ENCODE measurements around the gene SDC1. TPM values are rescaled to one million over a fixed set of nuclear protein-coding genes. Genes with fewer than 3 reads are reported as not detected.

Gene SDC1
- total RNA-seq, 1 experiment from 2014 or later, result 22.3 TPM

DNA sequence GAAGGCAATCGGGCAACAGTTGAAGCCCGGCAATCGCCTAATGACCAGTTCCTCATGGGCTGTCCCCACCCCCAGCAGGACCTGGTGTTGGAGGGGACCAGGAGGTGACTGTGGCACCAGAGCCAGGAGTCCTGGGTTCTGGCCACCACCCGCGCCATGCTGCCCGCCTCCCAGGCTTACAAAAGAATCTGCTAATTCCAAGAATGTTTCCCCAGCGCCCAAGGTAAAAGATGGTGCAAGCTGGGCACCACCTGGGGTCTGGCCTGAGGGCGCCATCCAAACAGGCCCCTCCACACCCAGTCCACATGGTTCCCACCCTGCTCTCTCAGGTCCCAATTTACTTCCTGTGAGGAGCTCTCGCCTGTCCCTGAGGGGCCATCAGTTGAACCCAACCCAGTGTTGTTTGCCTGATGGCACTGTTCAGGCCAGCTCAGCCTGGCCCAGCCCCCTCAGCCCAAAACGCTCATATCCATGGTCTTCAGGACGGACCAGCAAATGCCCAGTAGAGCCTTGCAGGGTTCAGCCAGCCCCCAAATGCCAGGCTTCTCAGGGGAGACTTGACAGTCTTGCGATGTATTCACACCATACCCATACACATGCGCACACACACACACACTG, 5.1 kb downstream of the SDC1 start:
- H3K4me3 Mint-ChIP-seq, result no peak overlapping the region
- no peak for DNase-seq
- TF ChIP-seq, protein P1, sequence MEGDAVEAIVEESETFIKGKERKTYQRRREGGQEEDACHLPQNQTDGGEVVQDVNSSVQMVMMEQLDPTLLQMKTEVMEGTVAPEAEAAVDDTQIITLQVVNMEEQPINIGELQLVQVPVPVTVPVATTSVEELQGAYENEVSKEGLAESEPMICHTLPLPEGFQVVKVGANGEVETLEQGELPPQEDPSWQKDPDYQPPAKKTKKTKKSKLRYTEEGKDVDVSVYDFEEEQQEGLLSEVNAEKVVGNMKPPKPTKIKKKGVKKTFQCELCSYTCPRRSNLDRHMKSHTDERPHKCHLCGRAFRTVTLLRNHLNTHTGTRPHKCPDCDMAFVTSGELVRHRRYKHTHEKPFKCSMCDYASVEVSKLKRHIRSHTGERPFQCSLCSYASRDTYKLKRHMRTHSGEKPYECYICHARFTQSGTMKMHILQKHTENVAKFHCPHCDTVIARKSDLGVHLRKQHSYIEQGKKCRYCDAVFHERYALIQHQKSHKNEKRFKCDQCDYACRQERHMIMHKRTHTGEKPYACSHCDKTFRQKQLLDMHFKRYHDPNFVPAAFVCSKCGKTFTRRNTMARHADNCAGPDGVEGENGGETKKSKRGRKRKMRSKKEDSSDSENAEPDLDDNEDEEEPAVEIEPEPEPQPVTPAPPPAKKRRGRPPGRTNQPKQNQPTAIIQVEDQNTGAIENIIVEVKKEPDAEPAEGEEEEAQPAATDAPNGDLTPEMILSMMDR (conservative IDR thresholded peaks at IDR 0.05), result no peak

More for the DNA sequence above, 5.1 kb downstream of the SDC1 start:
- Histone ChIP-seq H3K27ac (ENCODE audit: insufficient read length, low read depth, low read length) (no peak overlapping the region), H2AK5ac (ENCODE audit: insufficient read length, low read length) (no peak overlapping the region), H3K23me2 (ENCODE audit: insufficient read length, low read depth, low read length, poor library complexity, severe bottlenecking) (peaks cover 10% of the 10 kb centered on the region), H4K8ac (replicated peaks; ENCODE audit: insufficient read length, low read depth, low read length) (no peak overlapping the region), H4K91ac (ENCODE audit: insufficient read length, low read depth, low read length) (no peak overlapping the region), H2AFZ (ENCODE audit: low read length) (no peak overlapping the region), H3K23ac (ENCODE audit: insufficient read length, low read depth, low read length) (no peak overlapping the region), H4K20me1 (ENCODE audit: control insufficient read depth, insufficient read depth, insufficient read length) (no peaks in the 10 kb centered on the region), H3K79me1 (ENCODE audit: insufficient read depth, low read depth, low read length, poor library complexity, severe bottlenecking) (no peaks in the 10 kb centered on the region), H3K14ac (ENCODE audit: insufficient read depth, low read length) (no peak overlapping the region), H3K79me2 (ENCODE audit: insufficient read depth, low read length) (peaks cover 19% of the 10 kb centered on the region; the same call in 1 of the 2 replicates), H3T11ph (ENCODE audit: low read length) (no peak overlapping the region), H2BK20ac (ENCODE audit: low read depth, low read length, poor library complexity, severe bottlenecking) (no peak overlapping the region), H3K18ac (ENCODE audit: insufficient read length, low read depth, low read length) (no peak overlapping the region), H3K56ac (ENCODE audit: insufficient read length, low read depth, low read length) (no peak overlapping the region), H3K9me3 (ENCODE audit: control insufficient read depth, low read depth, low read length) (no peaks in the 10 kb centered on the region), H3K4me1 (ENCODE audit: insufficient read depth, low read length) (peaks cover 9% of the 10 kb centered on the region; the same call in 1 of the 2 replicates), H3K4ac (ENCODE audit: low read depth, low read length) (no peak overlapping the region), H2BK15ac (ENCODE audit: low read depth, low read length) (no peak overlapping the region), H2BK120ac (ENCODE audit: low read depth, low read length, poor library complexity, severe bottlenecking) (no peak overlapping the region), H3K27me3 (ENCODE audit: insufficient read depth, low read length) (no peaks in the 10 kb centered on the region), H2BK5ac (ENCODE audit: insufficient read length, low read length) (no peak overlapping the region), H3K4me2 (ENCODE audit: insufficient read depth, insufficient read length, low read length) (no peak overlapping the region), H3K9ac (ENCODE audit: extremely low read depth, insufficient read length, low read length) (no peak overlapping the region), H2BK12ac (ENCODE audit: insufficient read length, low read depth, low read length) (no peak overlapping the region), H4K5ac (ENCODE audit: insufficient read length, low read depth, low read length) (no peak overlapping the region)
- Mint-ChIP-seq H3K36me3 (ENCODE audit: insufficient read depth in 1 of 3, low read depth in 3 of 3) (peaks cover 12 to 21% (median 14%) of the 10 kb centered on the region in 3 experiments; a peak in 6 of 7 replicates), H3K27me3 (ENCODE audit: low read depth) (peaks cover 7% of the 10 kb centered on the region), H3K9me3 (no peaks in the 10 kb centered on the region; a peak in 1 of 5 replicates), H3K4me1 (peaks cover 23 to 31% of the 10 kb centered on the region in 2 experiments), H3K27ac (peak overlapping the region in 2 of 3 experiments; percentile 66 to 98; a peak in 1 of 7 replicates)
- WGBS (ENCODE audit: extremely low coverage, insufficient read length, low lambda C conversion rate), result no CpG with 5 or more reads among the region's 13 CpGs
